ENCODE data around the gene TMEM41B.

The TMEM41B gene

DNA sequence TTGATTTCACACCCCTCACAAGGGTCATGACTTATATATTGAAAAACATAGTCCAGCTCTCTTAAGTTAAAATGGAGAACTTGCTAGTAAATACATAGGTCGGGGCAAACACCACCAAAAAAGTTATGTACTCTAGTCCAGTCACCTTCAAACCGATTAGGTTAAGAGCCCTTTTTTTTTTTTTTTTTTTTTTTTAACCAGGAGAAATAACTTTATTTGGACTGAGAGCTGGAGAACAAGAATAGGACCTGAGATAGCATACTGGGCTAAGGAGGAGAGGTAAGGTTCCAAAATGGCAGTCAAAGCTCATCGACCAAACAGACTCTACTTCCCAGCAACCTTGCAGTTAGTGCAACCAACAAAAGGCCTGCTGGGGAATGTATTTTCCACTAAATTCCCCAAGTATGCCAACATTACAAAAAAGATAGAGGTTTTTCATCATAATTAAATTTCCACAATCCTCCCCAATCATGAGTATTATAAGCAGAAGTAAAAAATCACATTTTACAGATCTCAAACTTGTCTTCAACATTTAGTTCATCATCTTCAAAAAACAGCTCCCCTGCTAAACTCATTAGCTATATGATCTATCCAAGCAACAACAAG lies 3.8 kb downstream of the TMEM41B start:
- DNase-seq (ENCODE audit: low read depth in 2 of 2), result no peak

- DNase-seq (ENCODE audit: low read depth in 2 of 2), result no peak
Observed at GRCh38 chr11:9304178-9304577, 10.2 kb downstream of the TMEM41B start.

- no peak for DNase-seq (ENCODE audit: low read depth in 2 of 2)
Observed at GRCh38 chr11:9302448-9302847, 11.9 kb downstream of the TMEM41B start.

GRCh38 chr11:9301720-9302119 lies 12.7 kb downstream of the TMEM41B start:
- DNase-seq (ENCODE audit: low read depth in 2 of 2), result no peak

DNA sequence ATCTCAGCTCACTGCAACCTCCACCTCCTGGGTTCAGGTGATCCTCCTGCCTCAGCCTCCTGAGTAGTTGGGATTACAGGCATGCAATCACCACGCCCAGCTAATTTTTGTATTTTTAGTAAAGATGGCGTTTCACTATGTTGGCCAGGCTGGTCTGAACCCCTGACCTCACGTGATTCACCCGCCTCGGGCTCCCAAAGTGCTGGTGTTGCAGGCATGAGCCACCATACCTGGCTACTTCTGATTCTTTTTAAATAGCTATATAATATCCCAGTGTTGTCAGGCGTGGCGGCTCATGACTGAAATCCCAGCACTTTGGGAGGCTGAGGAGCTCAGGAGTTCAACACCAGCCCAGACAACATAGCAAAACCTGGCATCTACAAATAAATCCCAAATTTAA lies 20.7 kb downstream of the TMEM41B start:
- DNase-seq (ENCODE audit: low read depth in 2 of 2), result no peak

DNA sequence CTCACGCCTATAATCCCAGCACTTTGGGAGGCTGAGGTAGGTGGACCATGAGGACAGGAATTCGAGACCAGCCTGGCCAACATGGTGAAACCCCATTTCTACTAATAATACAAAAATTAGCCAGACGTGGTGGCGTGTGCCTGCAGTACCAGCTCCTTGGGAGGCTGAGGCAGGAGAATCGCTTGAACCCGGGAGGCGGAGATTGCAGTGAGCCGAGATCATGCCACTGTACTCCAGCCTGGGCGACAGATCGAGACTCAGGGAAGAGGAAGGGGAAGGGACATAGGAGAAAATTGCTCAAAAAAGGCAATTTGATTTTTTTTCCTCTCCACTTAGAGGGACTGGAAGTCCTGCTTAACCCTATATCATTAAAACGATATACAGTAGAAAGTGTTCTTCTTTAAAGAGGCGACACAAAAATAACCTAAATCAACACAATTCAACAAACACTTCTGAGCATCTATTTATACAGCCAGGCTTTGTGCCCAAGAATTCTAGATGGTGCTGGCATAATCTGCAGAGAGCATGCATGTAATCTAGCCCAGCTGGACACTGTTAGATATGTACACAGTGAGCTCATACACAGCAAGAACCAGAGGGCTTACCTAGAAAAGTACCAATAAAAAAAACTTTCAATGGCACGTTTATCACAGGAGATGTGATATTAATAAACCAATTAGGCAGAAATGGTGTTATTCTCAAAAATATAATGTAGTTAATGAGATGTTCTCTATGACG lies 28.4 kb downstream of the TMEM41B start:
- no peak for DNase-seq (ENCODE audit: low read depth in 2 of 2)

- peak; percentile 38 to 42 for DNase-seq (ENCODE audit: low read depth in 2 of 2)
Observed at GRCh38 chr11:9280655-9281301, 33.6 kb downstream of the TMEM41B start.

DNA sequence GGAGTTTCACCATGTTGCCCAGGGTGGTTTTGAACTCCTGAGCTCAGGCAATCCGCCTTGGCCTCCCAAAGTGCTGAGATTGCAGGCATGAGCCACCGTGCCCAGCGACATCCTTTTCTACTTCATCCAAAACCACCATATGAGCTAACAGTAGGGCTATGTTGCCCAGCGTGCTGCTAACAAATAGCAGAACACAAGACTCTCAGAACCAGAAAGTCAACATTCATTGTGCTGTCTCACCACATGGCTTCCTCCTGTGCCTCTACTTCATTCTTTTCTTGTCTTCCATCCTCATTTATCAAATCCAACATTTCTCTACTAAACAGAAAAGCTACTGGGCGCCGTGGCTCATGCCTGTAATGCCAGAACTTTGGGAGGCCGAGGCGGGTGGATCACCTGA lies 37.2 kb downstream of the TMEM41B start:
- no peak for DNase-seq (ENCODE audit: low read depth in 2 of 2)

GRCh38 chr11:9276571-9276970 lies 37.8 kb downstream of the TMEM41B start:
- DNase-seq (ENCODE audit: low read depth in 2 of 2), result no peak

DNA sequence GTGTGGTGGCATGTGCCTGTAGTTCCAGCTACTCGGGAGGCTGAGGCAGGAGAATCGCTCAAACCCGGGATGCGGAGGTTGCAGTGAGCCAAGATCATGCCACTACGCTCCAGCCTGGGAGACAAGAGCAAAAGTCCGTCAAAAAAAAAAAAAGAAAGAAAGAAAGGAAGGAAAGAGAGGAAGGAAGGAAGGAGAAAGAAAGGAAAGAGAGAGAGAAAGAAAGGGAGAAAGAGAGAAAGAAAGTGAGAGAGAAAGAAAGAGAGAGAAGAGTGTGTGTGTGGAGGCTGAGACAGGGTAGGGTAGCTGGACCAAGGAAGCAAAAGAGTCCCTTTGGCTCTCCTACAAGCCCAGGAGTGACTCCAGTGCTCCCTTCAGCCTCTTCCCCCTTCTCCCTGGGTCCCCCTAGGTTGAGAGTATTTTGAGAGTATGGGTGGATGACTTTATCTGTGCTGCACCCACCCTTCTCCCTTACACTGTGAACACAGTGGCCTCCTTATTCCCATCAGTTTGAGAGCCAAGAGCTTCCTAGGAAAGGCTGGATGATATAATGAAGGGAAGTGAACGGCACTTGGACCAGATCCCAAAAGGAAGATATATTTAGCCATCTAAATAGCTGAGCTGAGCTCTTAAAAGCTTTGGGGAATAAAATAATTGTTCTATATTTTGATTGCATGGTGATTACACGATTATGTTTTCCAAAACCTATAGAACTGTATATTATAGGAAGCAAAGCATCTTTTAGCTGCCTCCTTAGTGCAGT lies 39.7 kb downstream of the TMEM41B start:
- no peak for DNase-seq (ENCODE audit: low read depth in 2 of 2)

DNA sequence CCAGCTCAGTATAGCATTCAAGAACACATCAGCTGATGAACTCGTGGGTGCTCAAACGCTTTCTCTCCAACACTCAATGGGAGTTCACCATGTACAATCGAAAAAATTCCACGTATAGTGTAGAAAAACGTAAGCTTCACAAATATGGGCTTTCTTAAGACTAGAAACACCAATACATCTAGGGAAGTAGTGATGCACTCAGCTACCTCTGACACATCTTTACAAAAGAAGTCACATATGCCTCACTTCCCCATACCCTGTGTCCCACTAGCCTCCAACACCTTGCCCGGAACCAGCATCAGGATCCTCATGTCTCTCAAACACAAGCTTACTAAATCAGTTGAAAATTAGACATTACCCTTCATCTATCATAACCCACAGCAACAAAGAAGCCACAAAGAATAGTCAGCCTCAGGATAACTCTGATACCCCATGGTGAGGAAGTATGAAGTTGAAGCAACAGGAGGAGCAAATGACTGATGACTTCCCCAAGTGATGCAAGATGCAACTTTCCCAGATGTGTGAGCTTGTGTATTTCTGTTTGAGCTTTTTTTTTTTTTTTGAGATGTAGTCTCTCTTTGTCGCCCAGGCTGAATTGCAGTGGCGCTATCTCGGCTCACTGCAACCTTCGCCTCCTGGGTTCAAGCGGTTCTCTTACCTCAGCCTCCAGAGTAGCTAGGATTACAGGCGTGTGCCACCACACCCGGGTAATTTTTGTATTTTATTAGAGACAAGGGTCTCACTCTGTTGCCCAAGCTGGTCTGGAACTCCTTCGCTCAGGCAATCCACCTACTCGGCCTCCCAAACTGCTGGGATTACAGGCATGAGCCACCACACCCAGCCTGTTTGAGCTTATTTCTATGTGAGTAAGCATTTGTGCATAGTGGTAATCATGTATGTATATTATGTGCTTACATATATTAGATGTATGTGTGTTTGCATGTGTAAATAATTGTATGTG lies 40.7 kb downstream of the TMEM41B start:
- no peak for DNase-seq (ENCODE audit: low read depth in 2 of 2)

GRCh38 chr11:9269492-9270013 lies 44.8 kb downstream of the TMEM41B start:
- no peak for DNase-seq (ENCODE audit: low read depth in 2 of 2)

GRCh38 chr11:9267680-9268079 lies 46.7 kb downstream of the TMEM41B start:
- no peak for DNase-seq (ENCODE audit: low read depth in 2 of 2)

DNA sequence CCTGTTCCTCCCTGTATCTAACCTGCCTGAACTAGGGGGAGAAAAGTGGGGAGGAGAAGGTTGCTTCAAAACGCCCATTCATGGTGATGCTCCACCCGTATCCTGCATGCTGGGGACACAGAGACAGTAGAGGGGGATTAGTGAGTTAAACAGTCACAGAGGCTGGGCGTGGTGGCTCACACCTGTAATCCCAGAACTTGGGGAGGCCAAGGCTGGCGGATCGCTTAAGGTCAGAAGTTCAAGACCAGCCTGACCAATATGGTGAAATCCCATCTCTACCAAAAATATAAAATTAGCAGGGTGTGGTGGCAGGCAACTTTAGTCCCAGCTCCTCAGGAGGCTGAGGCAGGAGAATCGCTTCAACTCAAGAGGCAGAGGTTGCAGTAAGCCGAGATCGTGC lies 47.5 kb downstream of the TMEM41B start:
- DNase-seq (ENCODE audit: low read depth in 2 of 2), result no peak

GRCh38 chr11:9266132-9266736 lies 48.2 kb downstream of the TMEM41B start:
- DNase-seq (ENCODE audit: low read depth in 2 of 2), result no peak

GRCh38 chr11:9265211-9266131 lies 48.9 kb downstream of the TMEM41B start, which contains the start of gene DENND5A:
Gene DENND5A, minus strand, starts transcription at chr11:9265350. Its CDS starts 281 bp downstream, at chr11:9265069.
- DNase-seq (ENCODE audit: low read depth in 2 of 2), result peak; percentile 26 to 59

- DNase-seq (ENCODE audit: low read depth in 2 of 2), result peak; percentile 8 to 15
Observed at GRCh38 chr11:9264316-9265210, 49.8 kb downstream of the TMEM41B start.

DNA sequence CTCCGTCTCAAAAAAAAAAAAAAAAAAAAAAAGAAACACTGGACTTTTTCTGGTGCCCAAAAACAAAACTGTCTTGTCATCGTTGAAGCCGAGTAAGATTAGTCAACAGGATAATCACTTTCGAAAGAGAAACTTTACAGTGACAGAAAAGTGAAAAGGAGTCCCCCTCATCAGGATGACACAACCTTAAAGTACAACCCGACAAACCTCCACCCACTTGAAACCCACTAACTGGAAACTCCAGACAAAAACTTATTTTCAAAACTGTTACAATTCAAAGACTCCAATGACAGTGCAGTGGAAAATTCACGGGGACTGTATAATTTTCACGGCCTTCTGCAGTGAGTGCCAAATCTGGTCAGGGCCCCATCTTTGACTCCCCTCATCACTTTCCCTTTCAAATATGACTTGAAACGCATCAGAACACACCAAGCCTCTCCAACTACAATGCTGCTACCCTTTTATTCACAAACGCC lies 50.5 kb downstream of the TMEM41B start:
- DNase-seq (ENCODE audit: low read depth in 2 of 2), result peak; percentile 37 to 52

All from stimulated activated CD8-positive, alpha-beta memory T cell treated with anti-CD3 and anti-CD28 coated beads, Interleukin-7, amount 100 ng/mL, for 4 hours (primary cell).